Panc1 (cell line): Measurements from ENCODE around the gene AVPI1. TPM values are rescaled to one million over a fixed set of nuclear protein-coding genes. Genes with fewer than 3 reads are reported as not detected.

Experiments
- ATAC-seq: fragments of 200-7000 bp; cut with Tn5 transposase; 2 replicates; pipeline ENCODE4 v1.9.1; 2020; ENCODE audit warnings: mild to moderate bottlenecking, moderate library complexity
- BruUV-seq: library from RNA; stranded (reverse); fragments of 400-500 nt; replicated peaks from 2 replicates; lab custom pipeline; 2021; lab: Mats Ljungman, UMichigan
- CTCF ChIA-PET: fragments of 300-600 bp; sonication (Branson Sonifier 250); formaldehyde crosslinking; loops from one replicate; lab custom pipeline; 2022; ENCODE audit warnings: antibody characterized with exemption; lab: Charles Lee
- POLR2A ChIA-PET: fragments of 300-600 bp; sonication (Branson Sonifier 250); formaldehyde crosslinking; loops from one replicate; lab custom pipeline; 2022; ENCODE audit warnings: antibody characterized with exemption; lab: Charles Lee
- DNase-seq: peaks from one replicate; pipeline ENCODE4 v3.0.0-alpha.2; 2010; ENCODE audit warnings: low read depth, low spot score
- H3K27ac ChIP-seq: 2 replicates; pipeline ENCODE4 v1.5.1; 2011; ENCODE audit warnings: mild to moderate bottlenecking, low read length, inconsistent platforms
- H3K27me3 ChIP-seq: fragments of 200-500 bp; sonication (Bioruptor generic); 2 replicates; pipeline ENCODE4 v1.6.0; 2014; ENCODE audit warnings: low read length, inconsistent platforms; ENCODE audit not compliant: control insufficient read depth, insufficient read depth
- H3K36me3 ChIP-seq: fragments of 200-500 bp; sonication (Bioruptor generic); 2 replicates; pipeline ENCODE4 v1.5.1; 2014; ENCODE audit warnings: inconsistent platforms, mild to moderate bottlenecking, low read length, moderate library complexity; ENCODE audit not compliant: control insufficient read depth, insufficient read depth
- H3K4me1 ChIP-seq: 2 replicates; pipeline ENCODE4 v1.5.1; 2011; ENCODE audit warnings: inconsistent platforms, mild to moderate bottlenecking, low read length, moderate library complexity; ENCODE audit not compliant: control insufficient read depth, insufficient read depth
- H3K4me3 ChIP-seq, 2 experiments: 2 replicates each; pipeline ENCODE4 v1.5.1; 2011 to 2012; ENCODE audit warnings: low read depth in 2 of 2, low read length in 2 of 2, mild to moderate bottlenecking in 2 of 2, inconsistent platforms in 1 of 2, moderate library complexity in 1 of 2
- H3K9me3 ChIP-seq: fragments of 200-500 bp; sonication (Bioruptor generic); 2 replicates; pipeline ENCODE4 v1.5.1; 2014; ENCODE audit warnings: low read depth, mild to moderate bottlenecking, inconsistent platforms, low read length, moderate library complexity; ENCODE audit not compliant: control insufficient read depth, insufficient read depth
- CTCF ChIP-seq: fragments of 450-650 bp; IDR thresholded peaks from 2 replicates; pipeline ENCODE4 v1.5.1; 2017; ENCODE audit warnings: mild to moderate bottlenecking
- POLR2AphosphoS5 ChIP-seq: IDR thresholded peaks from 2 replicates; pipeline ENCODE4 v1.6.1; 2012; ENCODE audit warnings: mild to moderate bottlenecking, low read depth, low read length, moderate library complexity
- REST ChIP-seq, 2 experiments: IDR thresholded peaks; 2 replicates each; pipeline ENCODE4 v1.6.1; 2011 to 2012; ENCODE audit warnings: low read depth in 2 of 2, control low read depth in 1 of 2, low read length in 1 of 2, mild to moderate bottlenecking in 1 of 2, moderate library complexity in 1 of 2; ENCODE audit not compliant: insufficient read depth in 1 of 2
- SIN3A ChIP-seq: IDR thresholded peaks from 2 replicates; pipeline ENCODE4 v1.6.1; 2012; ENCODE audit warnings: low read depth, mild to moderate bottlenecking, low read length, moderate library complexity, borderline replicate concordance; ENCODE audit not compliant: insufficient read depth
- TCF7L2 ChIP-seq: IDR thresholded peaks from 2 replicates; pipeline ENCODE4 v1.6.1; 2011; ENCODE audit warnings: mild to moderate bottlenecking, low read depth, low read length, inconsistent platforms
- in situ Hi-C: cut with HindIII; loops from 2 replicates; pipeline ENCODE4 v1.10.0; 2016; ENCODE audit warnings: low sequenced_read_pairs, low pct_unique_long_range_greater_than_20kb
- intact Hi-C: fragments of 100-400 bp; cut with micrococcal nuclease; formaldehyde crosslinking; loops from one replicate; pipeline ENCODE4 v1.10.0; 2022; ENCODE audit not compliant: unreplicated experiment
- total RNA-seq: library from RNA; stranded (reverse); gene quantifications from one replicate; pipeline ENCODE4 v1.2.1, GENCODE V29; 2021; ENCODE audit not compliant: unreplicated experiment

Gene AVPI1
- total RNA-seq, 1 experiment from 2014 or later, result 8.0 TPM

GRCh38 chr10:97673736-97674525 lies 13.1 kb downstream of the AVPI1 start:
- H3K4me3 ChIP-seq, result no peak overlapping the region
- ChIA-PET CTCF (interaction anchor here (0.7 kb wide), 1 partner anchor 221 kb away, joined by 3 read pairs; no protein-coding TSS in a partner anchor), POLR2A (no interaction called here)
- intact Hi-C loops (no loop called here), in situ Hi-C loops (no loop called here)
- no peak for TF ChIP-seq POLR2AphosphoS5
- TF ChIP-seq TCF7L2, result no peak
- no peak for TF ChIP-seq CTCF
- no peak for TF ChIP-seq SIN3A
- TF ChIP-seq REST (IDR thresholded peaks at IDR 0.05; ENCODE audit: insufficient read depth in 1 of 2, low read depth in 2 of 2, low read length in 1 of 2), result no peak
- BruUV-seq, result no TSS peak
- no peaks in the 10 kb centered on the region for H3K4me1 ChIP-seq
- DNase-seq (no peak), ATAC-seq (peak; percentile 46; the same call in 1 of the 2 replicates)
- H3K27me3 ChIP-seq, result no peaks in the 10 kb centered on the region
- H3K36me3 ChIP-seq, result no peaks in the 10 kb centered on the region; the same call in 1 of the 2 replicates
- no peaks in the 10 kb centered on the region for H3K9me3 ChIP-seq
- no peak overlapping the region for H3K27ac ChIP-seq

GRCh38 chr10:97669571-97669970 lies 17.5 kb downstream of the AVPI1 start:
- POLR2A ChIA-PET, result no interaction called here
- no peak for TF ChIP-seq CTCF
- TF ChIP-seq SIN3A, result no peak
- TF ChIP-seq REST (IDR thresholded peaks at IDR 0.05; ENCODE audit: insufficient read depth in 1 of 2, low read depth in 2 of 2, low read length in 1 of 2), result no peak
- no peak for TF ChIP-seq TCF7L2
- no peak for TF ChIP-seq POLR2AphosphoS5
- no peak overlapping the region for H3K4me3 ChIP-seq

More at GRCh38 chr10:97669571-97669970, 17.5 kb downstream of the AVPI1 start:
- CTCF ChIA-PET, result interaction anchor here (0.5 to 1.0 kb wide), 2 partner anchors 9 to 29 kb away, joined by 3 to 4 read pairs; partner anchors contain the start of gene PI4K2A
- intact Hi-C loops, result no loop called here
- BruUV-seq, result no TSS peak
- Histone ChIP-seq H3K27ac (no peak overlapping the region), H3K36me3 (peaks cover 3% of the 10 kb centered on the region; the same call in 1 of the 2 replicates), H3K4me1 (no peaks in the 10 kb centered on the region), H3K9me3 (no peaks in the 10 kb centered on the region), H3K27me3 (no peaks in the 10 kb centered on the region)
- DNase-seq (no peak), ATAC-seq (no peak)
- in situ Hi-C loops, result no loop called here
